Measurements from ENCODE around the gene ARHGEF40. TPM values are rescaled to one million over a fixed set of nuclear protein-coding genes. Genes with fewer than 3 reads are reported as not detected.

Gene ARHGEF40
- total and polyA plus RNA-seq, 10 of the 15 experiments (the other 5 are each of a cell fraction or from before 2014, with no cell fraction given) = 0.03 to 0.31 (median 0.08) TPM; not detected in 2

DNA sequence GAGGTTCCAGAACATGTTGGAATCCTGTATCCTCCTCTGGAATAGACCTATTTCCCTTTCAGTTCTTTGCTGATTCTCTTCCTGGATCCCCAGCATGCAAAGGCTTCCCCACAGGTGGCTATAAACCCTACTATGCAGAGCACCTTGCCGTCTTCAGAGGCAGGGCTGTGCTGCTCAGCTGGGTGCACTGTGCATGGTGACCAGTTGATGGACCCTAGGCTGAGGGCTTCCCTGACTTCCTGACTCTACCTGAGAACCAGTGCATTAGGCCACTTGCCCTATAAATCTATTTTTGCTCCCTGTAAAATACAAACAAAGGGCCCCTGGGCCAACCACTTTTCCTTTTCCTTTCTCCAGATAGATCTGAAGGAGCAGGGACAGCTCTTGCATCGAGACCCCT is 14.3 kb downstream of the ARHGEF40 start:
- no peak for DNase-seq (ENCODE audit: low read depth, low spot score)
- in situ Hi-C loops (cut with MboI) = no loop called here

More for the DNA sequence above, 14.3 kb downstream of the ARHGEF40 start:
- no peaks in the 10 kb centered on the region for H3K36me3 ChIP-seq (ENCODE audit: control insufficient read depth in 2 of 2, insufficient read depth in 2 of 2, low read length in 1 of 2)
- POLR2A ChIA-PET = no interaction called here
- H3K9ac ChIP-seq (ENCODE audit: control insufficient read depth, insufficient read depth, low read length) = no peak overlapping the region
- no peaks in the 10 kb centered on the region for H3K9me3 ChIP-seq (replicated peaks; ENCODE audit: control insufficient read depth, insufficient read depth, low read length)
- H3K4me2 ChIP-seq (ENCODE audit: control insufficient read depth, insufficient read depth) = no peak overlapping the region
- H2AFZ ChIP-seq (ENCODE audit: control insufficient read depth, low read depth, low read length) = no peak overlapping the region
- RAD21 ChIA-PET (ENCODE audit: unreplicated experiment) = no interaction called here
- CTCF ChIA-PET = interaction anchor here (1.2 to 2.4 kb wide), 5 partner anchors 8 to 70 kb away, joined by 3 to 14 read pairs (median 8); no protein-coding TSS in a partner anchor
- intact Hi-C loops (cut with micrococcal nuclease; ENCODE audit: unreplicated experiment) = no loop called here
- SMC1A ChIA-PET (ENCODE audit: uncharacterized antibody, unreplicated experiment) = interaction anchor here (1.6 kb wide), 1 partner anchor 70 kb away, joined by 4 read pairs; no protein-coding TSS in a partner anchor
- H3K27ac ChIP-seq (ENCODE audit: control insufficient read depth, insufficient read depth) = no peak overlapping the region
- no peak overlapping the region for H3K4me3 ChIP-seq
- peaks cover 0 to 2% of the 10 kb centered on the region in 2 experiments; a peak in 1 of 4 replicates for H3K27me3 ChIP-seq (replicated peaks in 1 of 2; ENCODE audit: control insufficient read depth in 2 of 2, insufficient read depth in 2 of 2, low read length in 1 of 2)
- H4K20me1 ChIP-seq (ENCODE audit: control insufficient read depth, insufficient read depth) = no peaks in the 10 kb centered on the region
- WGBS (ENCODE audit: insufficient coverage, insufficient replicate concordance, low lambda C conversion rate, missing lambda C conversion rate) = 8% methylated on average over 2 of the region's 2 CpGs
- H3K4me1 ChIP-seq (ENCODE audit: control insufficient read depth, insufficient read depth, low read length) = no peaks in the 10 kb centered on the region
- no peaks in the 10 kb centered on the region for H3K79me2 ChIP-seq (ENCODE audit: control insufficient read depth, insufficient read depth, low read length)
- BruUV-seq (replicated peaks) = no TSS peak
- ATAC-seq (no peak), FAIRE-seq (no peak)
- TF ChIP-seq ZNF274 (IDR thresholded peaks at IDR 0.05; ENCODE audit: insufficient read depth, insufficient read length) (no peak), SIX5 (IDR thresholded peaks at IDR 0.05; ENCODE audit: low read depth, low read length, severe bottlenecking) (no peak), NR2C2 (IDR thresholded peaks at IDR 0.05; ENCODE audit: borderline replicate concordance, control insufficient read depth, insufficient read length, low read depth) (no peak), MYC (IDR thresholded peaks at IDR 0.05; ENCODE audit: insufficient read depth, insufficient read length, insufficient replicate concordance, low read length, severe bottlenecking) (no peak), MEF2B (IDR thresholded peaks at IDR 0.05; ENCODE audit: partially characterized antibody, poor library complexity, severe bottlenecking) (no peak), FOXK2 (IDR thresholded peaks at IDR 0.05) (no peak), ATF3 (IDR thresholded peaks at IDR 0.05; ENCODE audit: borderline replicate concordance, extremely low read depth, low read depth, low read length) (no peak), POLR2AphosphoS5 (IDR thresholded peaks at IDR 0.05; ENCODE audit: low read length) (no peak), PML (IDR thresholded peaks at IDR 0.05; ENCODE audit: low read length) (no peak), NR2C1 (IDR thresholded peaks at IDR 0.05) (no peak), MTA2 (IDR thresholded peaks at IDR 0.05; ENCODE audit: low read depth) (no peak), TCF12 (IDR thresholded peaks at IDR 0.05; ENCODE audit: low read depth, low read length) (no peak), TARDBP (IDR thresholded peaks at IDR 0.05; ENCODE audit: borderline replicate concordance) (no peak), SP1 (IDR thresholded peaks at IDR 0.05; ENCODE audit: low read depth, low read length) (no peak), SREBF1 (IDR thresholded peaks at IDR 0.05; ENCODE audit: low read length) (no peak), CBFB (IDR thresholded peaks at IDR 0.05; ENCODE audit: low read depth) (no peak), RB1 (IDR thresholded peaks at IDR 0.05; ENCODE audit: borderline replicate concordance) (no peak), TCF3 (IDR thresholded peaks at IDR 0.05; ENCODE audit: borderline replicate concordance, insufficient read depth, low read depth, low read length) (no peak), SIN3A (IDR thresholded peaks at IDR 0.05; ENCODE audit: low read depth, low read length) (no peak), TCF7 (IDR thresholded peaks at IDR 0.05; ENCODE audit: borderline replicate concordance) (no peak)

Measured in GM12878 (cell line).